Astrocyte (in vitro differentiated cells and primary cell): ENCODE data around the gene CHGA. TPM values are rescaled to one million over a fixed set of nuclear protein-coding genes. Genes with fewer than 3 reads are reported as not detected.
A peak's percentile ranks its signal among the peaks of the same experiment; 100 is the strongest.

Source experiments
- DNase-seq: peaks from one replicate; pipeline ENCODE4 v3.0.0-alpha.2; 2010; ENCODE audit warnings: low read depth
- FAIRE-seq: peaks from 2 replicates; lab custom pipeline; 2011; peaks lifted over from hg19 to GRCh38; lab: Jason Lieb, UNC
- H2AFZ ChIP-seq: 2 replicates; pipeline ENCODE4 v1.6.0; 2012; ENCODE audit warnings: low read depth, low read length, inconsistent platforms
- H3K27ac ChIP-seq: 2 replicates; pipeline ENCODE4 v1.5.1; 2011; ENCODE audit warnings: low read depth, low read length, inconsistent platforms
- H3K27me3 ChIP-seq: 2 replicates; pipeline ENCODE4 v1.6.0; 2011; ENCODE audit warnings: low read length, inconsistent platforms; ENCODE audit not compliant: insufficient read depth
- H3K36me3 ChIP-seq: 2 replicates; pipeline ENCODE4 v1.5.1; 2011; ENCODE audit warnings: low read length, inconsistent platforms; ENCODE audit not compliant: insufficient read depth
- H3K4me1 ChIP-seq: 2 replicates; pipeline ENCODE4 v1.5.1; 2011; ENCODE audit warnings: low read length, inconsistent platforms; ENCODE audit not compliant: insufficient read depth
- H3K4me2 ChIP-seq: 2 replicates; pipeline ENCODE4 v1.6.0; 2012; ENCODE audit warnings: low read length, inconsistent platforms
- H3K4me3 ChIP-seq: 2 replicates; pipeline ENCODE4 v1.5.1; 2011; ENCODE audit warnings: low read depth, mild to moderate bottlenecking, low read length, inconsistent platforms; ENCODE audit not compliant: insufficient read depth
- H3K79me2 ChIP-seq: 2 replicates; pipeline ENCODE4 v1.6.0; 2012; ENCODE audit warnings: mild to moderate bottlenecking, low read length, inconsistent platforms; ENCODE audit not compliant: insufficient read depth
- H3K9ac ChIP-seq: 2 replicates; pipeline ENCODE4 v1.6.0; 2012; ENCODE audit warnings: mild to moderate bottlenecking, low read length, inconsistent platforms
- H3K9me3 ChIP-seq: 2 replicates; pipeline ENCODE4 v1.5.1; 2012; ENCODE audit warnings: low read depth, mild to moderate bottlenecking, low read length, inconsistent platforms; ENCODE audit not compliant: insufficient read depth
- H4K20me1 ChIP-seq: 2 replicates; pipeline ENCODE4 v1.6.0; 2012; ENCODE audit warnings: low read length, inconsistent platforms; ENCODE audit not compliant: insufficient read depth
- H3K27ac Mint-ChIP-seq: one replicate; pipeline ENCODE4 v1.8.0; 2021; ENCODE audit warnings: mild to moderate bottlenecking, mixed read lengths; ENCODE audit not compliant: unreplicated experiment
- H3K27me3 Mint-ChIP-seq: one replicate; pipeline ENCODE4 v1.8.0; 2021; ENCODE audit warnings: low read depth, mixed read lengths; ENCODE audit not compliant: unreplicated experiment
- H3K36me3 Mint-ChIP-seq: one replicate; pipeline ENCODE4 v1.8.0; 2021; ENCODE audit warnings: low read depth, mixed read lengths; ENCODE audit not compliant: unreplicated experiment
- H3K4me1 Mint-ChIP-seq: one replicate; pipeline ENCODE4 v1.8.0; 2021; ENCODE audit warnings: low read depth, mixed read lengths; ENCODE audit not compliant: unreplicated experiment
- H3K4me3 Mint-ChIP-seq: one replicate; pipeline ENCODE4 v1.8.0; 2021; ENCODE audit warnings: mild to moderate bottlenecking, moderate library complexity, mixed read lengths; ENCODE audit not compliant: unreplicated experiment
- H3K9me3 Mint-ChIP-seq: one replicate; pipeline ENCODE4 v1.8.0; 2021; ENCODE audit warnings: mild to moderate bottlenecking, mixed read lengths; ENCODE audit not compliant: unreplicated experiment
- CTCF ChIP-seq: IDR thresholded peaks from 2 replicates; pipeline ENCODE4 v1.5.1; 2011; ENCODE audit warnings: low read depth, mild to moderate bottlenecking, inconsistent platforms, low read length, moderate library complexity; ENCODE audit not compliant: insufficient read depth
- EZH2 ChIP-seq: IDR thresholded peaks from 2 replicates; pipeline ENCODE4 v1.6.1; 2012; ENCODE audit warnings: mild to moderate bottlenecking, low read length, inconsistent platforms; ENCODE audit not compliant: insufficient read depth
- total RNA-seq: library from RNA; stranded (reverse); gene quantifications from 2 replicates; pipeline ENCODE4 v1.2.1, GENCODE V29; 2021

The CHGA gene
- total RNA-seq, 1 donor from 2014 or later = not detected

DNA sequence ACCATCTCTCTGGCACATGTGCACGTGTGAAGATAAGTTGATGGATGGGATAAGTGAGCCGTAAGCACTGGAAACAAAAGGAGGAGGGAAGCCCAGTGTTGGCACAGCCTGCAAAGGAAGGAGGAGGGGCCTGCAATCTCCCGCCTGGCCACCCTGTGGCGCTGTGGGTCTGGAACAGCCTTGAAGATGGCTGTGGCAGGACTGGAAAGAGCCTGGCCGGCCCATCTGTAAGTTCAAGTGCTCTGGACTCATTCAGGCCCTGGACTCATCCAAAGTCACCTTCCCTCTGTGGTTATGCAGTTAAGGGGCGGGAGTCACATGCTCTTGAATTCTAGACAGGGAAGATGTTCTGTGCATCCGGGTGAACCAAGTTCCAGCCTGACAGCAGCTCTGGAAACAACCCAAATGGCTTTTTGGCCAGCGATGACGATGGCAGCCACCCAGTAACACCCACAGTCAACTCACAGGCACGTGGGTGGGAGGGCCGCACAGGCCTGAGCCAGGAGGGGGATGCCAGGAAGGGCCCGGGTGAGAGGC, 50.4 kb downstream of the CHGA start:
- TF ChIP-seq EZH2 = no peak
- peak; percentile 37 for TF ChIP-seq CTCF
- H3K9ac ChIP-seq = no peak overlapping the region
- no peaks in the 10 kb centered on the region for H3K4me1 ChIP-seq
- no peaks in the 10 kb centered on the region for H4K20me1 ChIP-seq
- H3K36me3 ChIP-seq = no peaks in the 10 kb centered on the region
- Mint-ChIP-seq H3K27me3 (peaks cover 18% of the 10 kb centered on the region), H3K4me1 (no peaks in the 10 kb centered on the region), H3K27ac (no peak overlapping the region), H3K4me3 (no peak overlapping the region), H3K36me3 (peaks cover 14% of the 10 kb centered on the region), H3K9me3 (peaks cover 16% of the 10 kb centered on the region)
- peak; percentile 23 for DNase-seq
- H3K79me2 ChIP-seq = no peaks in the 10 kb centered on the region
- H3K27me3 ChIP-seq = no peaks in the 10 kb centered on the region
- H2AFZ ChIP-seq = no peak overlapping the region
- FAIRE-seq = no peak
- H3K27ac ChIP-seq = no peak overlapping the region
- H3K9me3 ChIP-seq = peaks cover 5% of the 10 kb centered on the region
- no peak overlapping the region for H3K4me3 ChIP-seq
- no peak overlapping the region for H3K4me2 ChIP-seq

DNA sequence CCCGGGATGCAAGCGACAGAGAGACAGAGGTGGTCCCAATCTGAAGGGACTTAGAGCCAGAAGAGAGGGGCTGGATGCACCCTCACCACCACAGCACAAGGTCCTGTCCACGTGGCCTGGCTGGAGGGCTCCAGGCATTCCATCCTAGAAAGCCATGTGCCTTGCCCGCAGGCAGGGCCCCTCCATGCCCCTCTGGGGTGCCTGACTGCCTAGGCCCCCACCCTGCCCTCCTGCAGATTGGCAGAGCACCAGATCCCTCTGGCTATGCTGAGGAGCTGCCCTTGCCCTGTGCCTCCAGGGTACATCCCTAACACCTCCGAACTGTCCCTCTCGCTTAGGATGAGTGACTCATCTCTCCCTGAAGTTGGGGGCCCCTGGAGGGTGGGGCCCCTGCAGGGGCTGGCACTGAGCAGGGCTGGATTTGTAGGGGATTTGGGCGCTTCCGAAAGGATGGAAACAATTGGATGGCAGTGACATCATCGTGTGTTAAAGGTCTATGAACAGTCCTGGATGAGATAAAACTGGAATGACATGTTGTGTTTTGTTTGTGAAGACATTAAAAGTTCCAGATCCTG, 50.9 kb downstream of the CHGA start:
- H3K4me3 ChIP-seq = no peak overlapping the region
- FAIRE-seq = no peak

More for the DNA sequence above, 50.9 kb downstream of the CHGA start:
- H3K36me3 Mint-ChIP-seq = peaks cover 16% of the 10 kb centered on the region
- DNase-seq = no peak
- H3K27ac Mint-ChIP-seq = no peak overlapping the region
- peaks cover 16% of the 10 kb centered on the region for H3K9me3 Mint-ChIP-seq
- no peaks in the 10 kb centered on the region for H3K4me1 ChIP-seq
- no peak overlapping the region for H3K27ac ChIP-seq
- no peaks in the 10 kb centered on the region for H3K79me2 ChIP-seq
- no peaks in the 10 kb centered on the region for H3K4me1 Mint-ChIP-seq
- H4K20me1 ChIP-seq = no peaks in the 10 kb centered on the region
- peaks cover 10% of the 10 kb centered on the region for H3K9me3 ChIP-seq
- no peak overlapping the region for H2AFZ ChIP-seq
- no peak overlapping the region for H3K4me2 ChIP-seq
- peaks cover 14% of the 10 kb centered on the region for H3K27me3 Mint-ChIP-seq
- no peaks in the 10 kb centered on the region for H3K27me3 ChIP-seq
- H3K4me3 Mint-ChIP-seq = no peak overlapping the region
- H3K9ac ChIP-seq = no peak overlapping the region
- H3K36me3 ChIP-seq = no peaks in the 10 kb centered on the region
- TF ChIP-seq CTCF (no peak), EZH2 (no peak)
